Ovary (tissue), 9 donors: Measurements from ENCODE around the gene RNF144B. TPM values are rescaled to one million over a fixed set of nuclear protein-coding genes. Genes with fewer than 3 reads are reported as not detected.

Source experiments
- DNase-seq, 5 donors: peaks; one replicate each; pipeline ENCODE4 v3.0.0-alpha.2; 2019 to 2020
- H3K27ac ChIP-seq, 2 donors: fragments of 200-600 bp; one replicate each; pipeline versions ENCODE4 v1.5.1 to v1.8.0; 2019 to 2022
- H3K27me3 ChIP-seq: fragments of 200-600 bp; one replicate; pipeline ENCODE4 v1.8.0; 2022
- H3K36me3 ChIP-seq: fragments of 200-600 bp; sonication (generic); one replicate; pipeline ENCODE4 v1.5.1; 2019
- H3K4me1 ChIP-seq: one replicate; pipeline ENCODE4 v1.8.1; 2013; ENCODE audit warnings: mild to moderate bottlenecking, moderate library complexity; ENCODE audit not compliant: insufficient read depth
- H3K4me3 ChIP-seq: fragments of 200-600 bp; sonication (generic); one replicate; pipeline ENCODE4 v1.5.1; 2017
- H3K9me3 ChIP-seq, 2 donors: fragments of 200-600 bp in 1 of 2; sonication (generic) in 1 of 2; one replicate each; pipeline versions ENCODE4 v1.5.1 to v1.8.1; 2013 to 2019; ENCODE audit warnings: mild to moderate bottlenecking in 1 of 2, moderate library complexity in 1 of 2
- EP300 ChIP-seq: sonication (generic); formaldehyde crosslinking; IDR thresholded peaks from one replicate; pipeline ENCODE4 v1.6.1; 2017; ENCODE audit warnings: antibody characterized with exemption
- POLR2A ChIP-seq: fragments of 450-650 bp; IDR thresholded peaks from one replicate; pipeline ENCODE4 v1.6.1; 2017; ENCODE audit warnings: antibody characterized with exemption, mild to moderate bottlenecking, moderate library complexity
- WGBS, 3 donors: extraction: QIAGEN DNeasy Blood & Tissue Kit in 1 of 3; methylation state at CpG; one replicate each; pipeline versions ENCODE4 v1.1.5 to v1.1.7; 2013 to 2017; 5-methylcytosine and 5-hydroxymethylcytosine counted together
- intact Hi-C, 4 donors: fragments of 100-400 bp; cut with DNase I; formaldehyde crosslinking; loops; one replicate each; pipeline versions ENCODE4 v1.11.0 to v1.15.1; 2022 to 2023
- polyA plus RNA-seq, 2 donors: library from polyadenylated mRNA; stranded (reverse); fragments of 200-250 nt in 1 of 2; fragments of 350-450 nt in 1 of 2; fragmentation: Illumina TruSeq in 1 of 2; extraction: RNeasy Lipid Tissue Mini Kit (QIAGEN cat#74804) in 1 of 2; gene quantifications; one replicate each; pipeline ENCODE4 v1.2.3, GENCODE V29; 2013 to 2014
- total RNA-seq, 7 donors: library from RNA; depleted of rRNA in 2 of 7; stranded (reverse); fragments of >200 nt in 2 of 7; fragmentation: NEBNext Ultra II Directional in 3 of 7; extraction: Animal tissue kit (Norgen Biotek cat#: 25700) in 3 of 7; gene quantifications; one replicate each; pipeline versions ENCODE4 v1.1.0 to v1.2.4, GENCODE V29; 2016 to 2023
- TF ChIP-seq, protein P1 (sequence below), 3 donors: fragments of 450-650 bp in 2 of 3; fragments of 200-600 bp in 1 of 3; IDR thresholded peaks; one replicate each; pipeline versions ENCODE4 v1.5.1 to v1.8.0; 2016 to 2022; ENCODE audit warnings: antibody characterized with exemption in 3 of 3, mild to moderate bottlenecking in 1 of 3
- donor health status: DM: no; HTN: no; CAD: no; lungs with moderate emphysema.
- donor health status: DM: no; HTN: no; CAD: no.
- donor health status: Bipolar disorder and iron deficiency.
- donor health status: DM: yes; HTN: yes; CAD: no.
- donor health status: DM: no; HTN: no; CAD: no.
- donor health status: DM: yes; HTN: yes; CAD: no.

The RNF144B gene
- total and polyA plus RNA-seq, 9 donors: 2.5 to 18.7 (median 4.0) TPM

DNA sequence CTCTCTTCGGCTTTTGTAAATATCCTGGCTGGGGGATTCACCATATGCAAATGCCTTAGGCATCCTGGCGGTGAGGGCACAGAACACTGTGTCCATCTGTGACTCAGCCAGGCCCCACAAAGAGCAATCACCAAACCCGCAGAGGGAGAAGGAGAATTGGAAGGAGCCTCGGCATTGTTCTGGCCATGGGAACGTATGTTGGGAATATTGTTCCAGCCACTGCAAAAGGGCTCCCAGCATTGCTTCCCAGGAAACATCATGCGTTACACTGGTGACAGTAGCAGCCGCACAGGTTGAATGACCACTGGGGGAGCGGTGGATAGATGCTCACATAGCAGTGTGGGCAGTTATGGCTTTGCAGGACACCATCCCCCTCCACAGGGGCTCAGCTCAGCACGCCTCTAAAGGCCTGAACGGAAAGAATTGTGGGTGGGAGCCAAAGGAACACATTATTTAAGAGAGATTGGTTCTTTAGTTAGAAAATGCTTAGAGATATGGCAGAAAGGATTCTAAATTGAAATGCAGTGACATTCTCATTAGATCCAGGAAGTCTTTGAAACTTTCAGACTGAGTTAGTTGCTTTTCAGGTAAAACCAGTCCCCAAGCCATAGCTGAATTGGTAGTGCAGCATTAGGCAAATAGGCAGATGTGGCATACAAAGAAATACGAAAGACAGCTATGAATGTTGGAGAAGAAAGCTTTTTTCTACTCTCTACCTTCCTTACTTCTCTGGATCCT is 104.3 kb downstream of the RNF144B start:
- Histone ChIP-seq H3K4me1 (no peaks in the 10 kb centered on the region), H3K36me3 (no peaks in the 10 kb centered on the region), H3K27me3 (no peaks in the 10 kb centered on the region), H3K4me3 (no peak overlapping the region), H3K27ac (no peak overlapping the region), H3K9me3 (no peaks in the 10 kb centered on the region)
- intact Hi-C loops: loop anchor here in 1 of 4 donors (10.0 kb wide), 1 partner anchor 167 kb away; no protein-coding TSS in a partner anchor
- DNase-seq: no peak
- WGBS, 3 donors: 80 to 84% (median 83%) methylated on average over 11 of the region's 11 CpGs
- TF ChIP-seq POLR2A: no peak
- no peak for TF ChIP-seq EP300
- TF ChIP-seq, protein P1, sequence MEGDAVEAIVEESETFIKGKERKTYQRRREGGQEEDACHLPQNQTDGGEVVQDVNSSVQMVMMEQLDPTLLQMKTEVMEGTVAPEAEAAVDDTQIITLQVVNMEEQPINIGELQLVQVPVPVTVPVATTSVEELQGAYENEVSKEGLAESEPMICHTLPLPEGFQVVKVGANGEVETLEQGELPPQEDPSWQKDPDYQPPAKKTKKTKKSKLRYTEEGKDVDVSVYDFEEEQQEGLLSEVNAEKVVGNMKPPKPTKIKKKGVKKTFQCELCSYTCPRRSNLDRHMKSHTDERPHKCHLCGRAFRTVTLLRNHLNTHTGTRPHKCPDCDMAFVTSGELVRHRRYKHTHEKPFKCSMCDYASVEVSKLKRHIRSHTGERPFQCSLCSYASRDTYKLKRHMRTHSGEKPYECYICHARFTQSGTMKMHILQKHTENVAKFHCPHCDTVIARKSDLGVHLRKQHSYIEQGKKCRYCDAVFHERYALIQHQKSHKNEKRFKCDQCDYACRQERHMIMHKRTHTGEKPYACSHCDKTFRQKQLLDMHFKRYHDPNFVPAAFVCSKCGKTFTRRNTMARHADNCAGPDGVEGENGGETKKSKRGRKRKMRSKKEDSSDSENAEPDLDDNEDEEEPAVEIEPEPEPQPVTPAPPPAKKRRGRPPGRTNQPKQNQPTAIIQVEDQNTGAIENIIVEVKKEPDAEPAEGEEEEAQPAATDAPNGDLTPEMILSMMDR (IDR thresholded peaks at IDR 0.05): no peak

DNA sequence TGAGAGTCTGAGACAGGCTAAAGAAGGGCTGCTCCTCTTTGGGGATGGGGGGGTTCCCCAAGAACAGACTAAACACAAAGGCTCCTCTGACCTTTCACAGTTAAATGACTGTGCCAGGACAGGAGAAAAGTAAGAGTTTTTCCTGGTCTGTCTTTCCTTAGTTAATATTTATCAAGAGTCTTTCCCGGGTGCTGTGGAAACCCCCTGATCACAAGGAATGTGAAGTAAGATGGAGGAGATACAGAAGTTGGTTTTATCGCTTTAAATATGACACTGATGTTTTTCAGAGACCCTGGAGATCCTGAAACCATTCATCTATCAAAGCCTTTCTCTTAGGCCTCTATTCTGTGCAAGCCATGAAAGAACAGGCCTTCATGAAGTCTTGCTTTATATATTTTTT is 105.8 kb downstream of the RNF144B start:
- no peak for TF ChIP-seq EP300
- TF ChIP-seq POLR2A: no peak
- TF ChIP-seq, protein P1 (IDR thresholded peaks at IDR 0.05): no peak
- no peak for DNase-seq
- no peaks in the 10 kb centered on the region for H3K36me3 ChIP-seq
- H3K4me1 ChIP-seq: no peaks in the 10 kb centered on the region
- H3K27me3 ChIP-seq: no peaks in the 10 kb centered on the region
- H3K4me3 ChIP-seq: no peak overlapping the region
- no peak overlapping the region for H3K27ac ChIP-seq
- 49 to 80% (median 79%) methylated on average over 2 of the region's 2 CpGs for WGBS, 3 donors
- no peaks in the 10 kb centered on the region for H3K9me3 ChIP-seq
- intact Hi-C loops: loop anchor here in 1 of 4 donors (10.0 kb wide), 1 partner anchor 168 kb away; no protein-coding TSS in a partner anchor

DNA sequence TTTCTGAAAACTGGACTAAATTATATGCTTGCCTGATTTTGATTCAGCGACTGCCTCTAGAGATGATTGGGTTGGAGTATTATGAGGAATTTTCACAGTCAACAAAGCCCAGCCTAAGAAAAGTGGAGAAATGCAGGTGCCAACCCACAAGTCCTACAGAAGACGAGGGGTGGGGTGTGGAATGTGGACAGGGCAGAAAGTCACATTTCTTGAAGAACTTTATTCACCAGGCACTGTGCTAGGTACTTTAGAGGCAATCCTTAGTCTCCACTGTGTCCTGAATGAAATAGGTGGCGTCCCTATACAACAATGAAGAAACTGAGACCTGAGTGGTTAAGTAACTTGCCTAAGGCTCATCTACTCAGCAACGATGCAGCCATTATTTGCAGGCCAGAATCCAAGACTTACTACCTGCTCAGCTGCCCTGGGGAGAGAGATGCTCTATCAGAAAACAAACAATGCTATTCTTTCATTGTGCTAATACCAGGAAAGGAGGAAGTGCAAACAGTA is 106.3 kb downstream of the RNF144B start:
- TF ChIP-seq POLR2A: no peak
- no peak for TF ChIP-seq EP300
- TF ChIP-seq, protein P1 (IDR thresholded peaks at IDR 0.05): no peak

DNA sequence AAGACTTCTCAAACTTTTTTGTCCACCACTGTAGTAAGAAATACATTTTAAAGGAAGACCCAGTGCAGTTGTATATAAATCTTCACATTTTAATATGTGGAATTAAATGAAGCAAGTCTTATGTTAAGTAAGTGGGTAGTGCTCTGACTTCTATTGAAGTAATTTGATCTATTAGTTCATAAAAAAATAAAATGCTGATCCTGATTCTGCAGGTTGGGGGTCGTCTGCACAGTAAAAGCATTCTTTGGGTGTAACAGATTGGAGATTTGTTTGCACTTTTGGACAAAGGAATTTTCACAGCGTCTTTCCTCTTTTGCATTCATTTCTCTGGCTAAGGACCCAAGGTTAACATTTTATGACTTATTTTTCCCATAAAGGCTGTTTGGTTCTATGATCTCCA is 106.8 kb downstream of the RNF144B start:
- DNase-seq: no peak
- no peak for TF ChIP-seq EP300
- TF ChIP-seq, protein P1 (IDR thresholded peaks at IDR 0.05): no peak
- TF ChIP-seq POLR2A: no peak
- intact Hi-C loops: loop anchor here in 1 of 4 donors (10.0 kb wide), 1 partner anchor 169 kb away; no protein-coding TSS in a partner anchor
- Histone ChIP-seq H3K4me3 (no peak overlapping the region), H3K9me3 (no peaks in the 10 kb centered on the region), H3K4me1 (no peaks in the 10 kb centered on the region), H3K27ac (no peak overlapping the region), H3K36me3 (no peaks in the 10 kb centered on the region), H3K27me3 (no peaks in the 10 kb centered on the region)
- WGBS, 3 donors: 15 to 23% (median 21%) methylated on average over 2 of the region's 2 CpGs

More for the DNA sequence above, 106.3 kb downstream of the RNF144B start:
- 82 to 84% (median 83%) methylated on average over 4 of the region's 4 CpGs for WGBS, 3 donors
- Histone ChIP-seq H3K36me3 (no peaks in the 10 kb centered on the region), H3K4me3 (no peak overlapping the region), H3K27ac (no peak overlapping the region), H3K4me1 (no peaks in the 10 kb centered on the region), H3K27me3 (no peaks in the 10 kb centered on the region), H3K9me3 (no peaks in the 10 kb centered on the region)
- no peak for DNase-seq
- intact Hi-C loops: loop anchor here in 1 of 4 donors (10.0 kb wide), 1 partner anchor 169 kb away; no protein-coding TSS in a partner anchor
